Liver (tissue), 9 donors: ENCODE data around the gene WBP1. TPM values are rescaled to one million over a fixed set of nuclear protein-coding genes. Genes with fewer than 3 reads are reported as not detected.

ENCODE experiments used
- DNase-seq: peaks from one replicate; pipeline ENCODE4 v3.0.0-alpha.2; 2017; ENCODE audit warnings: low spot score
- H3K27ac ChIP-seq, 2 donors: one replicate each; pipeline ENCODE4 v1.7.0; 2013; ENCODE audit warnings: inconsistent platforms in 2 of 2, low read length in 2 of 2, control low read depth in 1 of 2, low read depth in 1 of 2, mild to moderate bottlenecking in 1 of 2
- H3K27me3 ChIP-seq, 4 donors: one replicate each; pipeline versions ENCODE4 v1.6.1 to v1.7.0; 2013; ENCODE audit warnings: low read length in 3 of 4, inconsistent platforms in 1 of 4, mild to moderate bottlenecking in 1 of 4, moderate library complexity in 1 of 4; ENCODE audit not compliant: control insufficient read depth in 4 of 4, insufficient read depth in 4 of 4
- H3K36me3 ChIP-seq, 4 donors: one replicate each; pipeline versions ENCODE4 v1.6.1 to v1.7.0; 2013; ENCODE audit warnings: low read length in 3 of 4, mild to moderate bottlenecking in 3 of 4, low read depth in 1 of 4, moderate library complexity in 1 of 4; ENCODE audit not compliant: control insufficient read depth in 4 of 4, insufficient read depth in 3 of 4
- H3K4me1 ChIP-seq, 4 donors: one replicate each; pipeline versions ENCODE4 v1.6.1 to v1.7.0; 2013; ENCODE audit warnings: low read length in 3 of 4, mild to moderate bottlenecking in 3 of 4, moderate library complexity in 1 of 4; ENCODE audit not compliant: control insufficient read depth in 4 of 4, insufficient read depth in 4 of 4
- H3K4me3 ChIP-seq, 3 donors: one replicate each; pipeline versions ENCODE4 v1.6.1 to v1.7.0; 2013; ENCODE audit warnings: low read length in 3 of 3, control low read depth in 1 of 3, low read depth in 1 of 3, mild to moderate bottlenecking in 1 of 3
- H3K9ac ChIP-seq, 2 donors: one replicate each; pipeline ENCODE4 v1.7.0; 2013; ENCODE audit warnings: low read length in 2 of 2, mild to moderate bottlenecking in 2 of 2, moderate library complexity in 2 of 2, control low read depth in 1 of 2, low read depth in 1 of 2
- H3K9me3 ChIP-seq, 4 donors: one replicate each; pipeline versions ENCODE4 v1.6.1 to v1.7.0; 2013; ENCODE audit warnings: low read length in 3 of 4; ENCODE audit not compliant: control insufficient read depth in 4 of 4
- ATF3 ChIP-seq: IDR thresholded peaks from 2 replicates; pipeline ENCODE4 v1.6.1; 2016; ENCODE audit warnings: antibody characterized with exemption
- CTCF ChIP-seq: fragments of 150-350 bp; IDR thresholded peaks from 2 replicates; pipeline ENCODE4 v1.5.1; 2017; ENCODE audit warnings: improper control_type of control experiment, low read depth, low read length; ENCODE audit not compliant: missing input control
- EGR1 ChIP-seq, 2 donors: IDR thresholded peaks; 2 replicates each; pipeline ENCODE4 v1.6.1; 2016 to 2018; ENCODE audit warnings: antibody characterized with exemption in 2 of 2, low read depth in 2 of 2
- FOXA1 ChIP-seq: IDR thresholded peaks from 2 replicates; pipeline ENCODE4 v1.6.1; 2016; ENCODE audit warnings: antibody characterized with exemption
- FOXA2 ChIP-seq: IDR thresholded peaks from 2 replicates; pipeline ENCODE4 v1.6.1; 2016; ENCODE audit warnings: antibody characterized with exemption
- GABPA ChIP-seq, 2 donors: IDR thresholded peaks in 1 of 2; conservative IDR thresholded peaks in 1 of 2; 2 replicates each; pipeline ENCODE4 v1.6.1; 2016; ENCODE audit warnings: antibody characterized with exemption in 2 of 2, mild to moderate bottlenecking in 1 of 2, moderate library complexity in 1 of 2
- HNF4A ChIP-seq, 2 donors: conservative IDR thresholded peaks; 2 replicates each; pipeline ENCODE4 v1.6.1; 2016; ENCODE audit warnings: antibody characterized with exemption in 2 of 2, mild to moderate bottlenecking in 2 of 2
- HNF4G ChIP-seq: IDR thresholded peaks from 2 replicates; pipeline ENCODE4 v1.6.1; 2016; ENCODE audit warnings: antibody characterized with exemption
- JUND ChIP-seq, 2 donors: IDR thresholded peaks; 2 replicates each; pipeline ENCODE4 v1.6.1; 2016; ENCODE audit warnings: antibody characterized with exemption in 2 of 2
- MAX ChIP-seq: IDR thresholded peaks from 2 replicates; pipeline ENCODE4 v1.6.1; 2016; ENCODE audit warnings: antibody characterized with exemption
- NR2F2 ChIP-seq: IDR thresholded peaks from 2 replicates; pipeline ENCODE4 v1.6.1; 2016; ENCODE audit warnings: antibody characterized with exemption
- RAD21 ChIP-seq, 2 donors: IDR thresholded peaks; 2 replicates each; pipeline ENCODE4 v1.6.1; 2016; ENCODE audit warnings: antibody characterized with exemption in 2 of 2, mild to moderate bottlenecking in 2 of 2
- REST ChIP-seq: IDR thresholded peaks from 2 replicates; pipeline ENCODE4 v1.6.1; 2016; ENCODE audit warnings: antibody characterized with exemption, mild to moderate bottlenecking
- RXRA ChIP-seq, 2 donors: IDR thresholded peaks; 2 replicates each; pipeline ENCODE4 v1.6.1; 2017 to 2018; ENCODE audit warnings: antibody characterized with exemption in 2 of 2, mild to moderate bottlenecking in 1 of 2
- SP1 ChIP-seq: IDR thresholded peaks from 2 replicates; pipeline ENCODE4 v1.6.1; 2018; ENCODE audit warnings: antibody characterized with exemption, mild to moderate bottlenecking
- TAF1 ChIP-seq: conservative IDR thresholded peaks from 2 replicates; pipeline ENCODE4 v1.6.1; 2016; ENCODE audit warnings: antibody characterized with exemption, mild to moderate bottlenecking
- YY1 ChIP-seq: IDR thresholded peaks from 2 replicates; pipeline ENCODE4 v1.6.1; 2016; ENCODE audit warnings: antibody characterized with exemption, mild to moderate bottlenecking
- ZBTB33 ChIP-seq: IDR thresholded peaks from 2 replicates; pipeline ENCODE4 v1.6.1; 2016; ENCODE audit warnings: antibody characterized with exemption
- WGBS: extraction: QIAGEN DNeasy Blood & Tissue Kit; methylation state at CpG from one replicate; pipeline ENCODE4 v1.1.7; 2013; 5-methylcytosine and 5-hydroxymethylcytosine counted together
- polyA plus RNA-seq, 2 donors: library from polyadenylated mRNA; stranded (reverse) in 1 of 2; unstranded in 1 of 2; fragments of 200-250 nt in 1 of 2; fragments of >200 nt in 1 of 2; fragmentation: Nextera tagmentation in 1 of 2; extraction: Ambion mirVana in 1 of 2; gene quantifications; one replicate each; pipeline versions ENCODE4 v1.2.1 to v1.2.3, GENCODE V29; 2013 to 2015
- total RNA-seq, 2 donors: library from RNA; depleted of rRNA; stranded (reverse); fragments of >200 nt; gene quantifications; one replicate each; pipeline ENCODE4 v1.2.3, GENCODE V29; 2014
- donor health status: healthy.
- donor health status: healthy.
- donor health status: healthy.
- donor health status: healthy.
- donor health status: healthy.

WBP1 gene
- total and polyA plus RNA-seq, 4 donors: 19.2 to 45.0 (median 24.9) TPM

- Histone ChIP-seq H3K36me3 (peaks cover 10 to 16% (median 14%) of the 10 kb centered on the region in 4 donors), H3K27me3 (no peaks in the 10 kb centered on the region), H3K27ac (peak overlapping the region; percentile 4 to 57), H3K9me3 (no peaks in the 10 kb centered on the region), H3K9ac (no peak overlapping the region), H3K4me1 (peaks cover 38 to 82% (median 65%) of the 10 kb centered on the region in 4 donors), H3K4me3 (no peak overlapping the region)
- TF ChIP-seq FOXA1: no peak
- TF ChIP-seq ZBTB33: peak; percentile 69
- peak; percentile 84 to 95 for TF ChIP-seq HNF4A (conservative IDR thresholded peaks at IDR 0.05)
- peak; percentile 67 for TF ChIP-seq HNF4G
- peak; percentile 89 to 91 for TF ChIP-seq RXRA (IDR thresholded peaks at IDR 0.05)
- no peak for TF ChIP-seq CTCF
- peak; percentile 15 to 28 for TF ChIP-seq RAD21 (IDR thresholded peaks at IDR 0.05)
- no peak for TF ChIP-seq FOXA2
- TF ChIP-seq MAX: peak; percentile 84
- TF ChIP-seq TAF1: no peak
- TF ChIP-seq YY1: peak; percentile 79
- TF ChIP-seq EGR1 (IDR thresholded peaks at IDR 0.05; ENCODE audit: low read depth in 2 of 2): peak in 1 of 2 donors; percentile 39
- no peak for TF ChIP-seq NR2F2
- TF ChIP-seq JUND (IDR thresholded peaks at IDR 0.05): peak in 1 of 2 donors; percentile 65
- TF ChIP-seq ATF3: peak; percentile 24
- peak in 1 of 2 donors; percentile 74 for TF ChIP-seq GABPA (IDR thresholded peaks at IDR 0.05 in 1 of 2, conservative IDR thresholded peaks at IDR 0.05 in 1 of 2)
- TF ChIP-seq SP1: peak; percentile 69
- TF ChIP-seq REST: peak; percentile 44
- DNase-seq: no peak
- 45% methylated on average over 12 of the region's 12 CpGs for WGBS
These were observed 33.7 kb downstream of the WBP1 start for GRCh38 chr2:74491648-74492544.
